HUES6 (cell line): ENCODE measurements around the gene TTC28.

Experiments
- H3K27ac ChIP-seq: 2 replicates; pipeline ENCODE4 v1.7.0; 2013; ENCODE audit warnings: low read depth, mild to moderate bottlenecking, low read length, inconsistent platforms
- H3K27me3 ChIP-seq: 2 replicates; pipeline ENCODE4 v1.6.1; 2013; ENCODE audit warnings: low read length; ENCODE audit not compliant: control insufficient read depth, insufficient read depth
- H3K36me3 ChIP-seq: 2 replicates; pipeline ENCODE4 v1.6.1; 2013; ENCODE audit warnings: low read length; ENCODE audit not compliant: control insufficient read depth, insufficient read depth
- H3K4me1 ChIP-seq: 2 replicates; pipeline ENCODE4 v1.6.1; 2013; ENCODE audit warnings: low read length; ENCODE audit not compliant: control insufficient read depth, insufficient read depth
- H3K4me3 ChIP-seq: 2 replicates; pipeline ENCODE4 v1.5.1; 2013; ENCODE audit warnings: low read depth, low read length
- H3K9ac ChIP-seq: one replicate; pipeline ENCODE4 v1.6.1; 2013; ENCODE audit warnings: mild to moderate bottlenecking, low read length
- H3K9me3 ChIP-seq: 2 replicates; pipeline ENCODE4 v1.6.1; 2013; ENCODE audit warnings: low read depth, low read length; ENCODE audit not compliant: control insufficient read depth, insufficient read depth

TTC28 gene

GRCh38 chr22:28314959-28315358 lies 364.7 kb downstream of the TTC28 start:
- H3K4me3 ChIP-seq, result no peak overlapping the region
- H3K9ac ChIP-seq, result no peak overlapping the region
- H3K9me3 ChIP-seq, result peaks cover 9% of the 10 kb centered on the region
- no peak overlapping the region for H3K27ac ChIP-seq
- no peaks in the 10 kb centered on the region for H3K36me3 ChIP-seq
- H3K4me1 ChIP-seq, result no peaks in the 10 kb centered on the region
- no peaks in the 10 kb centered on the region for H3K27me3 ChIP-seq

GRCh38 chr22:28310299-28310698 lies 369.3 kb downstream of the TTC28 start:
- Histone ChIP-seq H3K4me1 (no peaks in the 10 kb centered on the region), H3K4me3 (no peak overlapping the region), H3K36me3 (no peaks in the 10 kb centered on the region), H3K27ac (no peak overlapping the region), H3K9ac (no peak overlapping the region), H3K27me3 (no peaks in the 10 kb centered on the region), H3K9me3 (no peaks in the 10 kb centered on the region)

GRCh38 chr22:28299753-28300152 lies 379.9 kb downstream of the TTC28 start:
- H3K27me3 ChIP-seq, result no peaks in the 10 kb centered on the region
- H3K9me3 ChIP-seq, result no peaks in the 10 kb centered on the region
- H3K4me1 ChIP-seq, result no peaks in the 10 kb centered on the region
- no peak overlapping the region for H3K4me3 ChIP-seq
- H3K36me3 ChIP-seq, result no peaks in the 10 kb centered on the region
- H3K27ac ChIP-seq, result no peak overlapping the region
- H3K9ac ChIP-seq, result no peak overlapping the region

- H3K27me3 ChIP-seq, result no peaks in the 10 kb centered on the region
- no peaks in the 10 kb centered on the region for H3K36me3 ChIP-seq
- no peaks in the 10 kb centered on the region for H3K9me3 ChIP-seq
- no peak overlapping the region for H3K9ac ChIP-seq
- H3K27ac ChIP-seq, result no peak overlapping the region
- H3K4me3 ChIP-seq, result no peak overlapping the region
- no peaks in the 10 kb centered on the region for H3K4me1 ChIP-seq
Measured at GRCh38 chr22:28299309-28299708, 380.3 kb downstream of the TTC28 start.

GRCh38 chr22:28297504-28297903 lies 382.1 kb downstream of the TTC28 start:
- H3K27me3 ChIP-seq, result no peaks in the 10 kb centered on the region
- no peaks in the 10 kb centered on the region for H3K36me3 ChIP-seq
- no peak overlapping the region for H3K27ac ChIP-seq
- H3K4me1 ChIP-seq, result no peaks in the 10 kb centered on the region
- H3K4me3 ChIP-seq, result no peak overlapping the region
- no peak overlapping the region for H3K9ac ChIP-seq
- no peaks in the 10 kb centered on the region for H3K9me3 ChIP-seq

GRCh38 chr22:28296452-28296851 lies 383.2 kb downstream of the TTC28 start:
- Histone ChIP-seq H3K27me3 (no peaks in the 10 kb centered on the region), H3K9me3 (no peaks in the 10 kb centered on the region), H3K4me3 (no peak overlapping the region), H3K36me3 (no peaks in the 10 kb centered on the region), H3K4me1 (no peaks in the 10 kb centered on the region), H3K27ac (no peak overlapping the region), H3K9ac (no peak overlapping the region)

GRCh38 chr22:28283068-28283654 lies 396.5 kb downstream of the TTC28 start:
- no peaks in the 10 kb centered on the region for H3K36me3 ChIP-seq
- H3K27me3 ChIP-seq, result no peaks in the 10 kb centered on the region
- no peak overlapping the region for H3K4me3 ChIP-seq
- H3K9ac ChIP-seq, result no peak overlapping the region
- no peaks in the 10 kb centered on the region for H3K9me3 ChIP-seq
- H3K4me1 ChIP-seq, result no peaks in the 10 kb centered on the region; the same call in 1 of the 2 replicates
- H3K27ac ChIP-seq, result no peak overlapping the region

- Histone ChIP-seq H3K36me3 (no peaks in the 10 kb centered on the region), H3K27ac (no peak overlapping the region), H3K27me3 (no peaks in the 10 kb centered on the region), H3K4me3 (no peak overlapping the region), H3K9ac (no peak overlapping the region), H3K4me1 (no peaks in the 10 kb centered on the region; the same call in 1 of the 2 replicates), H3K9me3 (no peaks in the 10 kb centered on the region)
Measured at GRCh38 chr22:28282405-28283067, 397.1 kb downstream of the TTC28 start.

GRCh38 chr22:28279888-28280287 lies 399.8 kb downstream of the TTC28 start:
- no peak overlapping the region for H3K4me3 ChIP-seq
- no peaks in the 10 kb centered on the region for H3K9me3 ChIP-seq
- H3K4me1 ChIP-seq, result peaks cover 16% of the 10 kb centered on the region; the same call in 1 of the 2 replicates
- H3K27ac ChIP-seq, result no peak overlapping the region
- no peaks in the 10 kb centered on the region for H3K27me3 ChIP-seq
- H3K36me3 ChIP-seq, result no peaks in the 10 kb centered on the region
- no peak overlapping the region for H3K9ac ChIP-seq

- no peaks in the 10 kb centered on the region for H3K27me3 ChIP-seq
- no peak overlapping the region for H3K4me3 ChIP-seq
- H3K9me3 ChIP-seq, result no peaks in the 10 kb centered on the region
- no peaks in the 10 kb centered on the region for H3K36me3 ChIP-seq
- H3K9ac ChIP-seq, result no peak overlapping the region
- H3K4me1 ChIP-seq, result no peaks in the 10 kb centered on the region
- no peak overlapping the region for H3K27ac ChIP-seq
Measured at GRCh38 chr22:28269277-28269676, 410.4 kb downstream of the TTC28 start.

GRCh38 chr22:28268850-28269249 lies 410.8 kb downstream of the TTC28 start:
- H3K27ac ChIP-seq, result no peak overlapping the region
- H3K36me3 ChIP-seq, result no peaks in the 10 kb centered on the region
- H3K27me3 ChIP-seq, result no peaks in the 10 kb centered on the region
- H3K9ac ChIP-seq, result no peak overlapping the region
- no peak overlapping the region for H3K4me3 ChIP-seq
- no peaks in the 10 kb centered on the region for H3K4me1 ChIP-seq
- H3K9me3 ChIP-seq, result no peaks in the 10 kb centered on the region
